Adrenal gland (tissue), 12 donors: ENCODE results near the gene TNRC18. TPM values are rescaled to one million over a fixed set of nuclear protein-coding genes. Genes with fewer than 3 reads are reported as not detected.
"Not testable (repeated sequence)": the region's sequence is repeated elsewhere in the genome, so short reads cannot be mapped to it uniquely, and the experiment has no call there.

Source experiments
- DNase-seq, 7 donors: peaks; one replicate each; pipeline ENCODE4 v3.0.0-alpha.2; 2019 to 2020
- H3K27ac ChIP-seq, 5 donors: fragments of 200-600 bp; sonication (generic) in 4 of 5; 1 replicate in 3 of 5; 2 replicates in 2 of 5; pipeline versions ENCODE4 v1.5.1 to v1.8.0; 2016 to 2020; ENCODE audit warnings: mild to moderate bottlenecking in 1 of 5
- H3K27me3 ChIP-seq: fragments of 200-600 bp; 2 replicates; pipeline ENCODE4 v1.8.0; 2021
- H3K36me3 ChIP-seq, 2 donors: fragments of 200-600 bp; replicated peaks in 1 of 2; 1 replicate in 1 of 2; 2 replicates in 1 of 2; pipeline versions ENCODE4 v1.5.1 to v1.8.0; 2018 to 2022
- H3K4me1 ChIP-seq, 2 donors: fragments of 200-600 bp; replicated peaks in 1 of 2; 1 replicate in 1 of 2; 2 replicates in 1 of 2; pipeline versions ENCODE4 v1.5.1 to v1.8.0; 2018 to 2021
- H3K4me3 ChIP-seq, 4 donors: fragments of 200-600 bp; sonication (generic) in 3 of 4; one replicate each; pipeline ENCODE4 v1.5.1; 2016 to 2018
- H3K9me3 ChIP-seq, 3 donors: fragments of 200-600 bp; sonication (generic) in 1 of 3; replicated peaks in 1 of 3; 1 replicate in 2 of 3; 2 replicates in 1 of 3; pipeline versions ENCODE4 v1.5.1 to v1.8.0; 2016 to 2021
- POLR2A ChIP-seq, 2 donors: fragments of 450-650 bp; IDR thresholded peaks; one replicate each; pipeline ENCODE4 v1.6.1; 2017; ENCODE audit warnings: antibody characterized with exemption in 2 of 2, mild to moderate bottlenecking in 2 of 2, moderate library complexity in 1 of 2
- WGBS, 4 donors: extraction: QIAGEN DNeasy Blood & Tissue Kit in 2 of 4; methylation state at CpG; one replicate each; pipeline versions ENCODE4 v1.1.5 to v1.1.7; 2013 to 2017; 5-methylcytosine and 5-hydroxymethylcytosine counted together
- intact Hi-C, 2 donors: fragments of 100-400 bp; cut with DNase I; formaldehyde crosslinking; loops; one replicate each; pipeline versions ENCODE4 v1.14.1 to v1.15.0; 2022 to 2023
- polyA plus RNA-seq, 3 donors: library from polyadenylated mRNA; stranded (reverse); fragments of 200-250 nt in 2 of 3; fragments of 350-450 nt in 1 of 3; fragmentation: Illumina TruSeq in 1 of 3; extraction: RNeasy Lipid Tissue Mini Kit (QIAGEN cat#74804) in 1 of 3; gene quantifications; one replicate each; pipeline ENCODE4 v1.2.3, GENCODE V29; 2013 to 2014
- total RNA-seq, 9 donors: library from RNA; depleted of rRNA in 4 of 9; stranded (reverse); fragments of >200 nt in 4 of 9; fragments of 120-200 nt in 1 of 9; fragmentation: NEBNext Ultra II Directional in 1 of 9; extraction: Animal tissue kit (Norgen Biotek cat#: 25700) in 1 of 9; gene quantifications; one replicate each; pipeline versions ENCODE4 v1.1.0 to v1.2.4, GENCODE V29; 2013 to 2023
- TF ChIP-seq, protein P1 (sequence below), 6 experiments: fragments of 450-650 bp in 4 of 6; fragments of 200-600 bp in 2 of 6; sonication (generic) in 1 of 6; IDR thresholded peaks; 1 replicate in 5 of 6; 2 replicates in 1 of 6; pipeline versions ENCODE4 v1.5.1 to v1.8.0; 2016 to 2021; ENCODE audit warnings: antibody characterized with exemption in 6 of 6, mild to moderate bottlenecking in 2 of 6, moderate library complexity in 1 of 6
- donor health status: healthy with polysubstance abuse.
- donor health status: Bipolar disorder and iron deficiency.
- donor health status: DM: yes; HTN: yes; CAD: no.
- donor health status: DM: no; HTN: no; CAD: no.
- donor health status: DM: no; HTN: no; CAD: no.
- donor health status: DM: yes; HTN: yes; CAD: no.

TNRC18 gene
- total and polyA plus RNA-seq, 12 donors: 8.9 to 120 (median 55.4) TPM

DNA sequence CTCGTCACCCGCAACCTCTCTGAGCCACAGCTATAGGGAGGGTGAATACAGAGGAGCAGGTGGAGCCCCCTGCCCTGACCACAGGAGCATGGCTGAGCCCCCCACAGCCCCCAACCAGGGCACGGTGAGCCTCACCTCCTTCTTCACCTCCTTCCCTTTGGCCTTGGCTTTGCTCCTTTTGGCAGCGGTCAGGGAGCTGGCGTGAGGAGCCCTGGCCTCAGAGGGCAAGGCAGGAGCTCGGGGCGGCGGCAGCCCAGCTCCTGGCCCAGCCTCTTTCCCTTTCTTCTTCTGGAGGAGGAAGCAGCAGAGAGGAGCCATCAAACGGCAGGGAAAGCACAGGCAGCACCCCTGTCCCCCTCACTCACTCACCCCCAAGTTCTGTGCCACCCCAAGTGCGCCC is 98.7 kb downstream of the TNRC18 start:
- 91 to 94% (median 92%) methylated on average over 9 to 10 of the region's 10 CpGs for WGBS, 4 donors
- Histone ChIP-seq H3K36me3 (peaks cover 0 to 45% of the 10 kb centered on the region in 2 donors), H3K27me3 (no peaks in the 10 kb centered on the region), H3K9me3 (no peaks in the 10 kb centered on the region), H3K27ac (no peak overlapping the region), H3K4me1 (peaks cover 0 to 5% of the 10 kb centered on the region in 2 donors), H3K4me3 (no peak overlapping the region)
- intact Hi-C loops: no loop called here
- DNase-seq: no peak
- TF ChIP-seq, protein P1, sequence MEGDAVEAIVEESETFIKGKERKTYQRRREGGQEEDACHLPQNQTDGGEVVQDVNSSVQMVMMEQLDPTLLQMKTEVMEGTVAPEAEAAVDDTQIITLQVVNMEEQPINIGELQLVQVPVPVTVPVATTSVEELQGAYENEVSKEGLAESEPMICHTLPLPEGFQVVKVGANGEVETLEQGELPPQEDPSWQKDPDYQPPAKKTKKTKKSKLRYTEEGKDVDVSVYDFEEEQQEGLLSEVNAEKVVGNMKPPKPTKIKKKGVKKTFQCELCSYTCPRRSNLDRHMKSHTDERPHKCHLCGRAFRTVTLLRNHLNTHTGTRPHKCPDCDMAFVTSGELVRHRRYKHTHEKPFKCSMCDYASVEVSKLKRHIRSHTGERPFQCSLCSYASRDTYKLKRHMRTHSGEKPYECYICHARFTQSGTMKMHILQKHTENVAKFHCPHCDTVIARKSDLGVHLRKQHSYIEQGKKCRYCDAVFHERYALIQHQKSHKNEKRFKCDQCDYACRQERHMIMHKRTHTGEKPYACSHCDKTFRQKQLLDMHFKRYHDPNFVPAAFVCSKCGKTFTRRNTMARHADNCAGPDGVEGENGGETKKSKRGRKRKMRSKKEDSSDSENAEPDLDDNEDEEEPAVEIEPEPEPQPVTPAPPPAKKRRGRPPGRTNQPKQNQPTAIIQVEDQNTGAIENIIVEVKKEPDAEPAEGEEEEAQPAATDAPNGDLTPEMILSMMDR (IDR thresholded peaks at IDR 0.05): no peak
- TF ChIP-seq POLR2A (IDR thresholded peaks at IDR 0.05): no peak

DNA sequence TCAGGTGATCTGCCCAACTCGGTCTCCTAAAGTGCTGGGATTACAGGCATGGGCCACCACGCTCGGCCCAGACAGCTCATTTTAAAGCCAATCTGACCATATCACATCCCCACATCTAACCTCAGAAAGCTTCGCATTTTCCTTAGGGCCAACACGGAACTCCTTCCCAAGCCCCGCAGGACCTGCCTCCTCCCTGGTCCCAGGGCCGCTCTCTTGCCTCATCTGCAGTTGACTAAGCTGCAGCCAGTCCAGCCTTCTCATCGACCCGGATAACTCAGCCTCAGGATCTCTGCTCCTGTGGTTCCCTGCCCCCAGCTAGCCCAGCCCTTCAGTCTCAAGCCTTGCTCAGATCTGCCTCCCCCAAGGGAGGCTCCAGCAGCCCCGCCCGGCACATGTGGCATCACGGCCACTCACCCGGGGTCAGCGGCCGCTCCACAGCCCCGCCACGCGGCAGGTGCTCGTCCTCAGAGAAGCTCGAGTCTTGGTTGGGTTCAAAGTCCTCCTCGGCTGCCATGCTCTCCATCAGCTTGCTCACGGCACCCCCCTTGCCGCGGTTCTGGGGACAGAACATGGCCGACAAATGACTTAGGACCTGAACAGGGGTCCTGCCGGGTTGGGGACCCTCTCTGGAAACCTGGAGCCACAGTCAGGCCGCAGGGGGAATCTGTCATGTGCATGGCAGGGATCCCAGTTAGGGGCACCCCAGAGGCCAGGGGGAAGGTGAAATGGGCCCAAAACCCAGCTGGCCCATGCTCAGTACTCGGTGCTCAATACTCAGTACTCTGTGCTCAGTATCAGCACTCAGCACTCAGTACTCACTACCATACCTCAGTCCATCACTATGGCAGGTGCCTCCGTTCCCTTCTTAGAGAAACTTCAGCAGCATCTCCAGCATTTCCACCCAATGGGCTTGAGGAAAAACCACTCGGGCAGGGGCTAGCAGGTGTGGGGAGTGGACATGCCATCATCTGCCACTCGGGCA is 99.5 kb downstream of the TNRC18 start:
- WGBS, 4 donors: 90 to 99% (median 95%) methylated on average over 22 to 30 of the region's 31 CpGs
- H3K27ac ChIP-seq, DNase-seq, intact Hi-C loops, H3K4me1 ChIP-seq, H3K27me3 ChIP-seq, H3K9me3 ChIP-seq, H3K4me3 ChIP-seq: not testable (repeated sequence)
- peaks cover 0 to 46% of the 10 kb centered on the region in 2 donors for H3K36me3 ChIP-seq

DNA sequence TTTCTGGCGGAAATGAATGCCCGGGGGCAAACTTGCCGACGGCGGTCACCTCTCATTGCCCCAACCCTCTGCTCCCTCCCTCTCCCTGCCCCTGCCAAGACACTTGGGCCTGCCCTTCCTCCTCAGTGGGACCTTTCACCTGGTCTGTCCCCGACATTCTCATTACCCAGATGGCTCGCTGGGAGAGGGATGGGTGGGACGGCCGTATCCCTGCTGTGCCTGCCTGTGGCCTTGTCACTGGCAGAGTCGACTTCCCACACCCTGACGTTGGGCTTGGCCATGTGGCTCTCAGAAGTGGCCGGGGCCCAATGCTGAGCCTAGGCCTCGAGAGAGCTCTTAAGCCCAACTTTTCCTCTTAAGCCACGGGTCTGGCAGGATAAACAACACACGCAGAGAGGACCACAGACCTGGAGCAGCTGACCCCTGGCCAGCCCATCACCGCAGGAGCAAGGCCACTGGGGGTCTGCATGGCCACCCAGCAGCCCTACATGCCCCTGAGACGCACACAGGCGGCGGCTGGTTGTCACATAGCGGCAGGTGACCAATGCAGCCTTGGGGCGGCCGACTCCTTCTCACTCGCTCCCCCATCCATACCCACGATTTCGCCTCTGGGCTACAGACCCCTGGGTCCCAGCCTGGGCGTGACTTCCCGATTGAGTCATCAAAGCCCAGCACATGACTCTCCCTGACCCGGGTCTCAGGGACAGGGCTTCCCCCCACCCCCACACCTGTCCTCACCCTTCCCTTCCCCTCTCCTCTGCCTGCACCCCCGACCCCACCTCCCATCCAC is 100.8 kb downstream of the TNRC18 start:
- intact Hi-C loops: no loop called here
- Histone ChIP-seq H3K27ac (no peak overlapping the region), H3K36me3 (peaks cover 0 to 50% of the 10 kb centered on the region in 2 donors), H3K4me3 (no peak overlapping the region), H3K9me3 (peaks cover 0 to 9% (median 0%) of the 10 kb centered on the region in 3 donors), H3K4me1 (peaks cover 0 to 5% of the 10 kb centered on the region in 2 donors), H3K27me3 (no peaks in the 10 kb centered on the region)
- 80 to 87% (median 84%) methylated on average over 17 to 29 of the region's 29 CpGs for WGBS, 4 donors
- DNase-seq: no peak
- TF ChIP-seq, protein P1 (IDR thresholded peaks at IDR 0.05): no peak
- no peak for TF ChIP-seq POLR2A (IDR thresholded peaks at IDR 0.05)

DNA sequence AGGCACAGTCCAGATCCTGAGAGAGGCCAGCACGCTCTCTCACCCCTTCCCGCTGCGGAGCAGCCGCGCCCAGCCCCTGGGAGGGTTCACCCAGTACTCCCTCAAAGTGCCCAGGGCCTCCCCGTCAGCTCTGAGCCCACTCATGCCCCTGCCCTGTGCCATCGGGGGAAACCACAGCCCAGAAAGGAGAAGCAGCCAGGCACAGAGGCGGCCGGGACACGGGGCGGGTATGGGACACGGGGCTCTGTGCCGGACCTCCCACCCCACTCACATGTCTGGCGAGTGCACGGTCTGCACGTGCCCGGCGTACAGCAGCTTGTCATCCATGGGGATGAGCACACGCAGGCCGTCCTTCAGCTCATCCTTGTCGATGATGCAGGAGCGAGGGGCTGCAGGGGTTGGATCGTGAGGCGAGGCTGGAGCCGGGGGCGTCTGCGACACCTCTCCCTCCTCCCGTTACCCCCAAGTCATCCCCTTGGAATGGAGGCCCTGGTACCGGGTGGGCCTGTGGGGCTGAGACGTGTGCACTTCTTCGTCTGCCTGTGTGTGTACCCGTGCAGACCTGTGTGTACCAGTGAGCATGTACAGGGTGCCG is 102.7 kb downstream of the TNRC18 start:
- Histone ChIP-seq H3K27me3 (no peaks in the 10 kb centered on the region), H3K9me3 (peaks cover 0 to 9% (median 0%) of the 10 kb centered on the region in 3 donors), H3K4me1 (no peaks in the 10 kb centered on the region), H3K36me3 (peaks cover 0 to 60% of the 10 kb centered on the region in 2 donors), H3K27ac (no peak overlapping the region), H3K4me3 (no peak overlapping the region)
- no peak for DNase-seq
- intact Hi-C loops: no loop called here
- TF ChIP-seq, protein P1 (IDR thresholded peaks at IDR 0.05): no peak
- TF ChIP-seq POLR2A (IDR thresholded peaks at IDR 0.05): no peak
- 97 to 99% (median 97%) methylated on average over 19 to 33 of the region's 33 CpGs for WGBS, 4 donors
